Stimulated activated CD4-positive, alpha-beta T cell treated with anti-CD3 and anti-CD28 coated beads, Interleukin-4, amount 100 ng/mL, for 48 hours (primary cell): ENCODE data around the gene PAX1.

ENCODE experiments used
- DNase-seq, 2 donors: peaks; one replicate each; pipeline ENCODE4 v3.0.0-alpha.2; 2020; ENCODE audit warnings: low read depth in 2 of 2

PAX1 gene

DNA sequence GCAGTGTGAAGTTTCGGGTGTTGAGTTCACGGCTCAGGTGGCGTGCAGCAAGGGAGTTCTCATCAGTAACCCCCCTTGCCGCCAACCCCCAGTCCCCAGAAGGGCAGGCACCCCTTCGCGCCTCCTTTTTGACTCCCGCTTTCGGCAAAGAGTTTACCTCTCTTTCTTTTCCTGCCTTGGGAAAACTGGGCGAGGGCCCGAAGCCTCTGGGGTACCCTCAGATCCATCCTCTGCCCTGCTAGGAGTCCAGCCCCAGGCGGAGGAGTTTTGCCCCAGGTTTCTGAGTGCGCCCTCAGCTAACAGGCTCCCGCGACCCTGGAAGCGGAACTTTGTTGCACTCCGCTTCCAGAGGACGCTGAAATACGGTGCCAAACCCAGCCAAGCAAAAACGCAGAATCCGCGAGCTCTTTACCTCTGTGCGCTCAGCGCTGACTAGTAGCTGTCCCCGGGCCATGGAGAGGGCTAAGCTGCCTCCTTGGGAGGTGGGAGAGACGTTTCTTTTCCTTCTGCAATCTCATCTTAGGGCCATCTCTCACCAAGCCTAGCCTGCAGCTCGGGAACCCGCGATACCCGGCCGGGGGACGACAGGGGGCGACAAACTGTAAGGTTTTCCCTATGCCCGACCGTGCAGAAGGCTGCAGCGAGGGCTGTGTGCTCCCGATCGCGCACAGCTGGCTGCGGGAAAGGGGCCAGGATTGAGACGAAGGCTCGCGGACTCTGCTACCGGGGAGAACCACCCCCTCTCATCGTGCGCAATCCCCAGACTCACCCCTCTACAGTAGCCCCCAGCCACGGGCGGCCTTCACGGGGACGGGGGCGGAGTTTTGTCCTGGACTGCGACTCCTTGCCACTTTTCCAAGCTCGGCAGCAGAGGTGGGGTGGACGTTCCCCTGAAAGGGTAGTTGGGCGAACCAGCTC, 2.7 kb upstream of the PAX1 start:
- DNase-seq, result peak; percentile 50 to 56

DNA sequence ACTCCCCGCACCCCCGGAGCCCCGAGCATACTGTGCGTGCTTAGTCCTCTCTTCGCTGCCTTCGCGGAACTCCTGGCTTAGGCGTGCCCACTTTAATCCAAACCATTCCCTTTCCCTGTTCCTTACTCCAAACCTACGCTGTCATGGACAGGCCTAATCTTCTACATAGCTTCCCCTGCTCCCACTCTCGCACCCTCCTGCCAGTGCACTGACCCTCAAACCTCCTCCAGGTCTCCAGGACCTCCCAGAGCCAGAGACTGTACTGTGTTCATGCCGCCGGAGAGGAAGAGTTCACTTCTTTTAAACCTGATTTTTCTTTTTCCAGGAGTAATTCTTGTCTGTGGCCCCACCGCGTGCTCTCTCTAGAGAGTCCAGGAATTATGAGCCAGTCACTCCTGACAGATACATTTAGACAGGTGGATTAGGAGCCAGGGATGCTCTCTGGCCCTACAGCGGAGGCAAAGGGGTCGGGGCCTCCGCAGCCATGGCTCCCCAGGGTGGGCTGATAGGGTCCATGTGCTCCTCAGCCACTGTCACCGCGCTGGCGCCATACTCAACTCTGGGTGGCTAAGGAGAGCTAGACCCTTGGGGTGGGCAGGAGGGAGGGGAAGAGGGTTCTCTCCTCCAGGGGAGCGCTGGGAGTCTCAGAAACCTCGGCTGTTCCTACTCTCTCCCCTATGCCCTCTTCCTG, 1.6 kb upstream of the PAX1 start:
- no peak for DNase-seq

DNA sequence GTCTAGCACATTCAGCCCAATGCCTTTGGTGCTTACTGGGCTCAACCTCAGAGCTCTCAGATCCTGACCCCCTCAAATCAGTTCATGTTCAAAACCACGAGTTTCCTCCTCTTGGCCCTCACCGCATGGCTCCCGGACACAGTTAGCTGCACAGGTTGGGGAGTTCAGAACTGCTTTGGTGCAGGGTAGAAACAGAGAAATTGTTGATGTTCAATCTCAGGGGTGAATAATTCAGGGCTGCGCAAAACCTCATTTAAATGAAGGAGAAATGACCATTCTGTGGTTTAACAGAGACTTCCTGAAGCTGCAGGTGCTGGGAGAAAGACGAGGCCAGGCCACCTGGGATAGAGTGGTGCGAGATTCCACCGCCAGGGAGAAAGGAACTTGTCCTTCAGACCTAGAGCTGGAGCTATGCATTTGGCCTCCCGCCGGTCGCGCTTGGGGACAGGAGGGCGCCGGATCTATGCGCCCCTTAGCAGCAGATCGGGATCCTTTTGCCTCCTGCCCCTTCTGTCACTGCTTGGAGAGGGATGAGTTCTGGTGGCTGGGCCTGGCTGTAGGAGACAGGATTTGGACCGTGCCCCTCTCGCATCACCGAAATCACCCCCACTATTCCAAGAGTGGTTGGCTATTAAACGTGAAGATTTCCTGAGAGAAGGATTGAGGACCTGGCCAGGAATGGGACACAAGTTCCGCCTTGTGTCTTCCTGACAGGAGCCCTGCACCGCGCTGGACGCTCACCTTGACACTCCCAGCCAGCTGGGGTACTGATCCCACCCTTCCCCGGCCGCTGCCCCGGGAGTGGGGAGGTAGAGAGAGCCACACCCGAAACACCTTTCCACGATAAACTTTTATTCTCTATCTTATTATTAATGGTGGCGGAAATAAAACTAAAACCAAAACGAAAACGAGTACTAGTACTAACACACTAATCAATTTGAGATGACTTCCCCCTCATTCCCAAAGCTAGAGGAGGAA, 767 bp upstream of the PAX1 start:
- DNase-seq, result no peak

DNA sequence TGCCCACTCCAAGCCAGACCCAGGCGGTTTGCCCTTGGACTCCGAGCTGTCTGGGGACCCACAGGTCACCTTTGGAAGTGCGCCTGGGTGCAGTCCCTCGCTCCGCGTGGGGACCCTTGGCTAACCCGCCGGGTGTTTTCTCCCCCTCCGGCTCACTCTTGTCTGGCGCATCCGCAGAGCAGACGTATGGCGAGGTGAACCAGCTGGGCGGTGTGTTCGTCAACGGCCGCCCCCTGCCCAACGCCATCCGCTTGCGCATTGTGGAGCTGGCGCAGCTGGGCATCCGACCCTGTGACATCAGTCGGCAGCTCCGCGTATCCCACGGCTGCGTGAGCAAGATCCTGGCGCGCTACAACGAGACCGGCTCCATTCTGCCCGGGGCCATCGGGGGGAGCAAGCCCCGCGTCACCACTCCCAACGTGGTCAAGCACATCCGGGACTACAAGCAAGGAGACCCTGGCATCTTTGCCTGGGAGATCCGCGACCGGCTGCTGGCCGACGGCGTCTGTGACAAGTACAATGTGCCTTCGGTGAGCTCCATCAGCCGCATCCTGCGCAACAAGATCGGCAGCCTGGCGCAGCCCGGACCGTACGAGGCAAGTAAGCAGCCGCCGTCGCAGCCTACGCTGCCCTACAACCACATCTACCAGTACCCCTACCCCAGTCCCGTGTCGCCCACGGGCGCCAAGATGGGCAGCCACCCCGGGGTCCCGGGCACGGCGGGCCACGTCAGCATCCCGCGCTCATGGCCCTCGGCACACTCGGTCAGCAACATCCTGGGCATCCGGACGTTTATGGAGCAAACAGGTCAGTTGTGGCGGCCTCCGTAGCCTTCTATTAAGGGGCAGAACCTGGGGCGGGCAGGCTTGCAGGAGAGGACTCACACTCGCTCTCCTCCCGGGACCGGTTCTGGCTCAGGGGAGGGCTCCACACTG, 1.1 kb downstream of the PAX1 start:
- no peak for DNase-seq

DNA sequence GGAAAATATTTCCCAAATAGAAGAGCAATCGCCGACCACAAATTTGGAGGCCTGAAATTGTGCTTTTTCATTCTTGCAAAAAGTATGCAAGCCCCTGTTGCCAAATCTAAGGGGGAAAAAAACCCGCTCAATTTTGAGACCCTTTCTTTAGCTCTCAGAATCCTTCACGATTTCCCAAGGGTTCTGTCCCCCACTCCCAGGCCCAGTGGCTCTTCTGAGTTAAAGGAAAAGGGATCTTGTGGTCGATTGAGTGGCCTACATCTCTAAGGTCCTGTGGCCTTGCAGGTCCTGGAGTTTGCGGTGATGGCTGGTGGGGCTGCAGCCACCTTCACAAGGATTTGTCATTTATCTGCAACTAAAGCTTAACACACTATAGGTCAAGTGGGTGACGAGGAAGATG, 1.8 kb downstream of the PAX1 start:
- DNase-seq, result no peak

DNA sequence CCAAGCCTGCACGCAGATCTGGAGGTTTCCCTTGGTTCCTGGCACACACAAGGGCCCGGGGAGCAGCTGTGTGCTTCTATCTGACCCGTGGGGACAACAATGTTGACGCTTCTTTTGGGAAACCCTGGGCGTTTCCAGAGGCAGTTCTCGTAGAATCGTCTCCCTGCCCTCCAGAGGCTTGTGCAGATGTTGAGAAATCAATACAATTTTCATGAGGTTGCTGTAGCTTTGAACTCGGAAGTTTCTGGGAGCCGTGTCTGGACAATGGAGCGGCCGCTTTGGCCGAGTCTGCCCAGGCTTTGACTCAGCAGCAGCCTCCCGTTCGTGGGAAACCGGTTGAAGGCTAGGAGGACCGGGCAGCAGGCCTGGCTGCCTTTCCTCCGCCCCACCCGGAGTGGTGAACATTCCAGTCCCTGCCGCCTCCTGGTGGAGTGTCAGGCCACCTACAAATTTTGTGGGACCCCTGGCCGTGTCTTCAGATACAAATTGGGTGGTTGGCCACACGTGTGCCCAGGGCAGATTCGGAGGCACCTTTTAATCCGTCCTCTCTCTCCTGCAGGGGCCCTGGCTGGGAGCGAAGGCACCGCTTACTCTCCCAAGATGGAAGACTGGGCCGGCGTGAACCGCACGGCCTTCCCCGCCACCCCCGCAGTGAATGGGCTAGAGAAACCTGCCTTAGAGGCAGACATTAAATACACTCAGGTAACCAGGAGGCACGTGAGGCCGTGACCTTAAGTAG, 2.7 kb downstream of the PAX1 start:
- no peak for DNase-seq

DNA sequence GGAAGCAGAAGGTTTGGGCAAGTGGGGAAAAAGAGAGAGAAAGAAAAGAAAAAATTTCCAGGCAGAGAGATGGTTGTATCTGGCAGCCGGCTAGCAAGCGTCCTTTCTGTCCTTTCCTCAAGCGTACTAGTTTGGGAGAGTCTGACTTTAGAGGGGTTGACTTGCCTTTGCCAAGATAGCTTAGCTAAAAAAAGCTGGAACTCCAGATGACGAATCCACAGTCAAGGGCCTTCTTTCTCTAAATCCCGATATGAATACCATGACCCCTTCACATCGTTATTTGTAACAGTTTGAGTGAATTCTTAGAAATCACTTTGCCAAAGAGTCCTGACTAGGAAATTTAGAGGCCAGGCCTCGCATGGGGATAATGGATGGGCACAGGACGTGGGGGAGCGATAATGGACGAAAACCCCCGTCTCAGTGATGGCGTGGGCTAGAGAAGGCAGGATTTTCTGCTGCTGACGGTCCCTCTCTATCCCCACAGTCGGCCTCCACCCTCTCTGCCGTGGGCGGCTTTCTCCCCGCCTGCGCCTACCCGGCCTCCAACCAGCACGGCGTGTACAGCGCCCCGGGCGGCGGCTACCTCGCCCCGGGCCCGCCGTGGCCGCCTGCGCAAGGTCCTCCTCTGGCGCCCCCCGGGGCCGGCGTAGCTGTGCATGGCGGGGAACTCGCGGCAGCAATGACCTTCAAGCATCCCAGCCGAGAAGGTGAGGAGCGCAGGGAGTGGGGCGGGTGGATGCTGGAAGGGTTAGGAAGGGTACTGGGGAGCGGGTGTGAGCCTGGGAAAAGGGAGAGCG, 3.5 kb downstream of the PAX1 start:
- DNase-seq, result no peak

DNA sequence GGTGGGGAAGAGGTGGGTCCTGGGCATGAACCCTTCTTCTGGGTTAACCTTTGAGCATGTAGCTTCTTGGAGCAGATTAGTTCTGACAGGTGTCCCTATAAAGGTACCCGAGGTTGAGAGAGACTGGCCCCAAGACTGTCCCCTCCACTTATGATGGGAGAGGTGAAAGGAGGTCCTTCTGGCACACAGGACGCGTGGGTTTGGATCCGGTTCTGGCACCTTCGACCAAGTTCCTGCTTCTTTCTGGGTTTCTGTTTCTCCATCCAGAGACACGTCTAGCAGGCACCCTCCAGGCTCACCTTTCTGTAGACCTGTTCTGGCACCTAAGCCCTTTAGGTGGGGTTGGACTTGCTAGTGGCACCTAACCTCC, 4.1 kb downstream of the PAX1 start:
- DNase-seq, result no peak

DNA sequence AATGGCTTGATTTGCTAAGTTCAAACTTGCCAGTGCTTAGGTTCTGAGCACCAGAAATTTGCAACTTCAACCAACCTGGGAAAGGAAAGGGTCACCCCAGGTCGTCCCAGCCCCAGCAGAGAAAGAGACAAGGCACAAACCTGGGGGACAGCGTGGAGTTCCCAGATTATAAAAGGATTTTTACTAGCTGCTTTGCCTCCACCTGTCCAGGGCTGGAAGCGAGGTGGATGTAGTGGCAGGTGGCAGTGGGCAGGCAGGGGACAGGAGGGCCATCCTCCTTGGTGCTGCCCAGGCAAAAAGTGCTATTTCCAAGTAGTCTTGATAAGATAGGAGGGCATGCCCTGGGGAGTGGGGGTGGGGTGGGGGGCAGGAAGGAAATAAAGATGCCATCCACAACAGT, 4.9 kb downstream of the PAX1 start:
- no peak for DNase-seq

DNA sequence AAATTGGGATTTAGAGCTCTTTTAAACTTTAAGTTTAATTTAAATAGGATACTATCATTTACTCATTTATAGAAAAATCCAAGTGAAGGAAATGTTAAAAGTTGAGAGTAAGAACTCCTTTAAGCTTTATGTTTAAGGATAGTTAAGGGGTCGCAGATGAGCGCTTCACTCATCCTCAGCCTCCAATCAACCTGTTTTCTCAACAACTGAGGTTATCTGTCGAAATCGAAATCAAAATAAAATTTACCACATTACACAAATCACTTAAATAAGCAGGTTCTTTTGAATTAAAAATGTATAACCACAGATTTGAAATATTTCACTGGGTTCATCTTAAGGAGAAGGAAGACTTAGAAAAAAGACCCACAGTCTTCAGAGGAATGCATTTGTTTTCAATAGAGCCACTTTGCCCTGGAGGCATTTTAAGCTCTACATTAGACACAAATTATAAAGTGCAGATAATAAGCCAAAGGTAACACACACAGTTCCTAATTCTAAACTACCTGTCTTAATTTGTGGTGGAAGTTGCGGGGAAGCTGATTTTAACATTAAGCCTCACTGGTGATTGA, 5.5 kb downstream of the PAX1 start:
- DNase-seq, result no peak

DNA sequence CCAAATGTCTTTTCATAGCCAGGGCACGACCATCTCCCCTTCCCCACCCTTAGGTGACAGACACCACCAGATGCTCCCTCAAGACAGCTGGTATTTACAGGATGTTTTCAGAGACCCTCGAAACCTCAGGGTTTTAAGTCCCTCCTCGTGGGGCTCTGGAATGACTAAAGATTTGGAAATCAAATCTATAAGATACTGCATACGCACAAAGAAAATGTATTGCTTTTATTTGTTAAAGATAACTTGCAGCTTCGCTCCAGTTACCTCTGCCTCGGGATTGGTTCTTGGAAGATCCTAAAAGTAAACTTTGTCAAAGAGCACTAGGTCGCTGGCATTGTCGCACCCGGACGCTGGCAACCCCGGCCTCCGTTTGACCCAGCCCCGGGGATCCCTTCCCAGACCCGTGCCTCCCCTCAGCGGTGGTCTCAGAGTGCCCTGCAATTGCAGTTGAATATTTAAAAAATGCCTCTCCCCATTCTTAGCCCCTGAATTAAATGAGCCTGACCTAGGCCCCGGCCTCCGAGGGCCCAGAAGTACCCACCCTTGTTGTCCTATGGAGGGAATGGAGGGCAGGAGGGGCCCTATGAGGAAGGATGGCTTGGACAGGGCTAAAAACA, 7.1 kb downstream of the PAX1 start:
- DNase-seq, result no peak

DNA sequence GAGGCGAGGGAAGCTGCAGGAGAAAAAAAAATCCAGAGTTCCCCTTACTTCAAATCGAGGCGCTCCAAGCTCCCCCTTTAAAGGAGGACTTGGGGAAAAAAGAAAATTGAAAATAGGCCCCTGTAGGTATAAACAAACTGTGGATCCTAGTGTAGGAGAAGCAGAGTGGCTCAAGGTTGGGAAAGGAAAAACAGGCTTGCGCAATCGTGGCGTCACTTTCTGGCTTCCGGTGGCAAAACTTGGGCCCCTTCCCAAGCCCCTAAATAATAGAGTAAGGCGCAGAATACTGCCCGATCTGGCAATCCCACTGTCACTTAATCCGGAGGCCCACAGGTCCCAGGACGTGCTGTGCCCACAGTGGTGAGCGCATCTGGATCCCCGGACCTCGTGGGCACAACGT, 8.0 kb downstream of the PAX1 start:
- DNase-seq, result no peak

DNA sequence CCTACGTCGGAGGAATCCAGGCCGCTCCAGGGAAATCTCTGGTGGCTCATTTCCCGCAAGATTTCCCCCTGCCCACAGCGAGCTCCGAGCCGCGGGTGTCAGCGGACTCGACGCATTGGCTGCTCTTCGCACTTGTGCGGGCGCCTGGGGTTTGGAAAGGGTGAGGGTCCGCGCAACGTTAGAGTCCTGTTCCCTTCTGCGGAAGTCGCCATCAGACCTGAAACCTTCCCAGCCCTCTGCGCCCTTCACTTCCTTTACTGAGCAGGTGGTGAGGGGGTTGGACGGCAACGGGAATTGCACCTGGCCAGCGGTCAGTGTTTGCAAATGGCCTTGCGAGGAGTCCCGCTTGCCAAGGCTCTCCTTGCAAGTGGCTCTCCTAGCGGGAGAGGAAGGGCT, 8.4 kb downstream of the PAX1 start:
- no peak for DNase-seq

DNA sequence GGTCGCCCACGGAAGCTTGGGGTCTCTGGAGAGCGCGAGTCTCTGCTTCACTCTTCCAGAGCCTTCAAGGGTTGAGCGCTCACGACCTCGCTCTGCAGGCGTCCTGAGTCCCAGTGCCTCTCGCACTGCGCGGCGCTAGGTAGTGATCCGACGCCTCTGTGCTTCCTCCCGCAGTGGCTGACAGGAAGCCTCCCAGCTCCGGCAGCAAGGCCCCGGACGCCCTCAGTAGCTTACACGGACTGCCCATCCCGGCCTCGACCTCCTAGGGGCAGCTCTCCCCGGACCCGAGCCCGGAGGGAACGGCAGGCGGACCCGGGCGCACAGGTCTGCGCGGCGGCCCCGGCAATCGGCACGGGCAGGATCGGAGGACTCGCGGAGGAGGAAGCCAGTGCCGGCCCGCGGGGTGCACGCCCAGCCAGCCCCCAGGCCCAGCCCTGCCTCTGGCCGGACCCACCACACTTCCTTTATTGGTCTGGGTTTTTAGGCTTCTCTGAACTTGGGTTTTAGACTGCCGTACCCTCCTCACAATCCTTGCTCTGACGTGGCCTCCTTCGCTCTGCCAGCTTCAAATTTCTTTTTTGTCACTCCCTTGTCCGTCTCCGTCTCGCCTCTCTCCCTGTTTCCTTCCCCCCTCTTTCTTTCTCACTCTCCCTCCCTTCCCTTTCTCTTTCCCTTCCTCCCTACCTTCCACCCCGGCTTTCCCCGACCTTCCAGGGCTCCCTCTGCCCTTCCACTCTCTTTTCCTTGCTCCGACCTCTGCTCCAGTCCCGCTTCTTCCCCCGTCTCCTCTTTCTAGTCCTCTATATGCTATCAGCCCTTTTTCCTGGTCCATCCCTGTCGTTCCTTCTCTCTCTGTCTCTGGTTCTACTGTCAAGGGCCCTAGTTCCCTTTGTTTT, 9.1 kb downstream of the PAX1 start:
- DNase-seq, result no peak

DNA sequence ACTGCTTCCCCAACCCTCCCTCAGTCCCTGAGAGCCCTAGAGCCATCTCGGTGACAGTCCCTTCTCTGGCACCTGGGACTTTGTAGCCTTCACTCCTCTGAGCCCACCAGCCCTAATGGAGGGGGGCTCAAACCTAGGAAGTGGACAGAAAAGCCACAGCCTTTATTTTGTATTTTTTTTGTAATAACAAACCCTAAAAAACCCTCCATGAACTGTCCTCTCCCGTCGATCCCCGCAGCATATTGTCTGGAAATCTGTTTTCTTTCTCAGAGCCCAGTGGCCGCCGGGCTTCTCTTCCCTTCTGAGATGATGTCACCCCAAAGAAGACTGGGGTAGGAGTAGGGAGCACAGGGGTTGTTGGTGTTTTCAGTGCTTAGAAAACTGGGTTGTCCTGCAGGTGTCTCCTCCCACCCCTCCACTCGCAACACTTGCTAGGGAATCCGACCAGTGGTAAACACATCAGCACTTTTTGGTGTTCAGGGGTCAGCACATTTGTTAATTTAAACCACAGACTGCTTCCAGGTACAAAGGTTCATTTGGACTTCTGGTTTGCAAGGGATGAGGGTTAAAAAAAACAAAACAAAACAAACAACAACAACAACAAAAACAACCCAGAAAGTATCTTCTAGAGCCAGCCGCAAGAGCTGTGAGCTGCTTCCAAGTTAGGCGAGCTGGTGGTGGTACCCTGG, 9.9 kb downstream of the PAX1 start:
- no peak for DNase-seq

DNA sequence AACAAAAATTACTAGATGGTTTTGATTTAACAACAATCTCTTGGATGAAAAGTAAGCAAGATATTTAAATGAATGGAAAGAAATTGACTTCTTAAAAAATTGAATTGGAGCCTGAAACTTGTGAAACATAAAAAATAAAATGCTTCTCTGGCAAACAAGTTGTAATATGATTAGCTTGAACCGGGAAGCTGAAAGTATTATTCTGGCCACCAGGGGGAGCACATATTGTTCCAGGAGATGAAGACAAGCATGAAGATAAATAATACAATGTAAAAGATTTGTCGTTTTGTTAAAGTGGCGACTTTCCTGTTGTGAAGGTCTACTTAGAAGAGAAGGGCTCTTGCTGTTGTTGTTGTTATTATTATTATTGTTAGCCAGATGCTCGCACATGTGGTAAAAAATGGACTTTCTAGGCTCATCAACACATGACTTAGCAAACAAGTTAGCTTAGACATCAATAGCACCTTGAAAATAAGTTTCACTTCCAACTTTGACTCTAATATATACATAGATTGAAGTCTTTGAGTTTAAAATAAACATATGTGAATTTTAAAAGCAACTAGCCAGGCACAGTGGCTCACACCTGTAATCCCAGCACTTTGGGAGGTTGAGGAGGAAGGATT, 14.2 kb downstream of the PAX1 start:
- peak; percentile 33 to 34 for DNase-seq

DNA sequence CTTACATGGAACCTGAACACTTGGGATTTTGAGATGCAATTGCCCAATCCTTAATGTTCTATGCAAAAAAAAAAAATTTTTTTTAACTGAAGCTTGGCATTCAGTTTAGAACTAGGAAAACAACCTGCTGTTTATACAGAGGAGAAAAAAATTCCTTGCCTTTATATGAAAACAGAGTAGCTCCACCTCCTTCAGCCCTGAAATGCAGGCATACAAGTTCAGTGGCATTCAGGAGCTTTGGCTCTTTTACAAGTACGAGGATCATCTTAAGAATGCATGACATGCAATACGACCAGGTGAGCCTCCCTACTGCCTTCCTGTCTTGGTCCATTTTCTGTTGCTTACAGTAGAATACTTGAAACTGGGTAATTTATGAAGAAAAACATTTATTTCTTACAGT, 20.4 kb downstream of the PAX1 start:
- no peak for DNase-seq
